ELR (cell line): ENCODE data around the gene PFKM.

Source experiments
- DNase-seq: peaks from one replicate; pipeline ENCODE4 v3.0.0-alpha.2; 2015; ENCODE audit warnings: low read depth

Gene PFKM

DNA sequence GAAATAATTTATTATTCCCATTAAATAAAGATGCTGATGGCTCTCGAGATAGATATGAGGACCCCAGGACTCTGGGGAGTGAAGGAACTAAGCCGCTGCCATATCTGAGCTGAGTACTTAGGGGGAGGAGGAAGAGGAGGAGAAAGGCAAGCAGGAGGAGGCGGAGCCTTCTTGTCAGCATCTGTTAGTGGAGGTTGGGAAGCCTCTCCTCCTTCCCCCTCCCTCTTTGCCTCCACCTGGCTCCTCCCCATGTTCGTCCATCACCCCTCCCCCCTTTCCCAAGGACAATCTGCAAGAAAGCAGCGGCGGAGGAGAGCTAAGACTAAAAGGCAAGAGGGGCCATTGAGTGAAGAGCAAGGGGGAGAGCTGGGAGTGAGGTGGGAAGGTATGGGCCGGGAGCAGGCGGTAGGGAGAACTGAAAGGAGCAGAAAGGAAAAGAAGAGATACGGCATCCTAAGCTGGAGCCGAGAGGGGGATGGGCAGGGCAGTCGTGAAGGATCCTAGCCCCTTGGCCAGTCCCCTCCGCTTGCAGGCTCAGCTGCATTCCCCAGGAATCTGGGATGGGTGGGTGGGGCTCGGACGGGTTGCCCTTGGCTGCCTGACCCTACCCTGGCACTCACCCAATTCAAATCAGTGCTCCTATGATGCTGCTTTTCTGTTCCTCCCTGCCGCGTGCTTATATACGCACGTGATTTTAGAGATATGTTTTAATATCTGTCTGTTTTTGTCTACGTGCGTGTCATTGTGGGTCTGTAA lies at the start of gene PFKM:
PFKM (plus strand) TSS at position 287 of the 756 bp plus-strand sequence. CDS start 3,411 bp downstream, outside the sequence.
- peak; percentile 95 for DNase-seq

GRCh38 chr12:48070033-48070432 lies 49.1 kb upstream of the PFKM start:
- no peak for DNase-seq

DNA sequence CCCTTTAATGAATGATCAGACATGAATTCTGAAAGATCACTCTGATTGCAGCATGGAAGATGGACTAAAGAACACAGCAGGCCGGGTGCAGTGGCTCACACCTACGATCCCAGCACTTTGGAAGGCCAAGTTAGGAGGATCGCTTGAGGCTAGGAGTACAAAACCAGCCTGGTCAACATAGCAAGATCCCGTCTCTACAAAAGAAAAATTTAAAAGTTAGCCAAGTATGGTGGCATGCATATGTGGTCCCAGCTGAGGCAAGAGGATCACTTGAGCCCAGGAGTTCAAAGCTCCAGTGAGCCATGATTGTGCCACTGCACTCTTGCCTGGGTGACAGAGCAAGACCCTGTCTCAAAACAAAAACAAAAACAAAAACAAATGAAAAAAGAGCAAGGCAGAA lies 48.4 kb upstream of the PFKM start:
- no peak for DNase-seq

DNA sequence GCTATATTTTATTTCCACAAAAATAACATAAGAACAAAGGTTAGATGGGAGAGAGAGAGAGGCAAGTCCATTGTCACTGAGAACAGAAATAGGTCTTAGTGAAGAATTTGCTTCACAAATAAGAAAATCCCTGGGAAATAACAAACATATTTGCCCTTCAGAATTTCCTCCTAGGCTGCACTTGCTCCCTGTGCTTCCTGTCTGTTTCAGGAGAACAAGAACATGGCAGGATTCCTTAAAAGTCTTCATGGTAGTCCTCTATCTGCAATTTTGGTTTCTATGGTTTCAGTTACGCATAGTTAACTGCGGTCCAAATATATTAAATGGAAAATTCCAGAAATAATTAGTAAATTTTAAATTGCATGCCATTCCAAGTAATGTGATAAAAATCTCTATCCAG lies 47.4 kb upstream of the PFKM start:
- DNase-seq = no peak

GRCh38 chr12:48072266-48072665 lies 46.9 kb upstream of the PFKM start:
- no peak for DNase-seq

GRCh38 chr12:48074266-48074665 lies 44.9 kb upstream of the PFKM start:
- DNase-seq = no peak

DNA sequence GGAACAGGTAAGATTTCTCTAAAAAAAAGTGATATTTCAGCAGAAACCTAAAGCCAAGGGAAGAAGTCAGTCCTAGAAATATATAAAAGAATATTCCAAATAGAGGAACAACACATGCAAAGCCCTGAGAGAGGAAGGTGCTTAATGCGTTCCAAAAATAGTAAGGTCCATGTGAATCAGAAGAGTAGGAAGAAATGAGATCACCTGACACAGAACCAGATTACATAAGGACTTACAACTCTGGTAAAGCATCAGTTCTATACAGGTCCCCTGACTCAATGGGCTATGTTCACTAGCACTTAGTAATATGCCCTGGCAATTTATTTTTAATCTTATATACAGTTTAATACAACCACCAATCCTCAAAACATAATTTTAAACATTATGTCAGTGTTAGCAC lies 43.3 kb upstream of the PFKM start:
- no peak for DNase-seq

- DNase-seq = no peak
These were observed 42.1 kb upstream of the PFKM start for GRCh38 chr12:48077111-48077510.

DNA sequence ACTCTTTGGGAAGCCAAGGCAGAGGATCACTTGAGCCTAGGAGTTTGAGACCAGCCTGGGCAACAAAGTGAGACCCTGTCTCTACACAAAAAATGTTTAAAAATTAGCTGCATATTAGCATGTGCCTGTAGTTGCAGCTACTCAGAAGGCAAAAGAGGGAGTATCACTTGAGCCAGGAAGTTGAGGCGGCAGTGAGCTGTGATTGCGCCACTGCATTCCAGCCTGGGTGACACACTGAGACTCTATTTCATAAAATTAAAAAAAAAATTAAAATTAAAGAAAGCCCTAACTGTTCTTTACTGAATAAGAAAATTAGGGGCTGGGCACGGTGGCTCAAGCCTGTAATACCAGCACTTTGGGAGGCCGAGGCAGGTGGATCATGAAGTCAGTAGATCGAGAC lies 40.3 kb upstream of the PFKM start:
- DNase-seq = peak; percentile 75

- no peak for DNase-seq
These were observed 38.9 kb upstream of the PFKM start for GRCh38 chr12:48080285-48080684.

DNA sequence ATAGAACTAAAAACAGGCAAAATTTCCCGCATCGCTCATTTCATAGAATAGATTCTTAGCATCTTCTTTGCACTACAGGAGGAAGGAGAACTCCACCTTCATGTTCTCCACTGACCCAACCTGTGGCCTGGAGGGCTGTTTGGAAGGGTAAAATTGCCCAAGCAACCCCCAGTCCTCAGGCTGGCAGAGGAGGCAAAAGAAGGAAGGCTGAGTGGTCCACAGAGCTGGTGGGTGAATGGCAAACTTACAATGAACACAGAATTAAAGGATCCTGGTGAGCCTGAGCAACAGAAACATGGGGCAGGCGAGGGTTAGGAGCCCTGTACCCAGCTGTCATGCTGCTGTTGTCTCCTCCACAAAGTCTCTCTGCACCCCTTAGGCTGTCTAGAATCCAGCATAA lies 38.3 kb upstream of the PFKM start:
- DNase-seq = no peak

GRCh38 chr12:48084066-48084465 lies 35.1 kb upstream of the PFKM start:
- DNase-seq = peak; percentile 32

GRCh38 chr12:48084841-48085460 lies 34.2 kb upstream of the PFKM start:
- no peak for DNase-seq

GRCh38 chr12:48086327-48086726 lies 32.8 kb upstream of the PFKM start:
- no peak for DNase-seq

GRCh38 chr12:48092611-48093010 lies 26.6 kb upstream of the PFKM start:
- DNase-seq = no peak

DNA sequence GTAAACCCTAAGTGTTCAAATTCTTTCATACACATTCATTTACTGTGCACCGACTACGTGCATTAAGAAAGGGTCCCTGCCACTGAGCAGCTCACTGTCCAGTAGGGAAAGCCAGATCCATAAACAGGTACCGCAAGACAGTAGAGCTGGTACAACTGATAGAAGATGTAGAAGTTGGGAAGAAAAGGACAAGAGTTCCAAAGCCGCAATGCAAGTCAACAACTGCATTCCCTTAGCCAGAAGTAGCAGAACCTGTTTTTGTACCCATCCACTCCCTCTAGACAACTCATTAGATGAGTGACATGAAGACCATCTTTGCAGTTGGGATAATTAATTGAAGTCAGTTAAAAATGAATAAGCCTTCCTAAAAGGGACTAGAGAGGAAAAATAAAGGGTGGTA lies 14.6 kb upstream of the PFKM start:
- DNase-seq = peak; percentile 8

GRCh38 chr12:48105321-48105866 lies 13.8 kb upstream of the PFKM start:
- DNase-seq = no peak

DNA sequence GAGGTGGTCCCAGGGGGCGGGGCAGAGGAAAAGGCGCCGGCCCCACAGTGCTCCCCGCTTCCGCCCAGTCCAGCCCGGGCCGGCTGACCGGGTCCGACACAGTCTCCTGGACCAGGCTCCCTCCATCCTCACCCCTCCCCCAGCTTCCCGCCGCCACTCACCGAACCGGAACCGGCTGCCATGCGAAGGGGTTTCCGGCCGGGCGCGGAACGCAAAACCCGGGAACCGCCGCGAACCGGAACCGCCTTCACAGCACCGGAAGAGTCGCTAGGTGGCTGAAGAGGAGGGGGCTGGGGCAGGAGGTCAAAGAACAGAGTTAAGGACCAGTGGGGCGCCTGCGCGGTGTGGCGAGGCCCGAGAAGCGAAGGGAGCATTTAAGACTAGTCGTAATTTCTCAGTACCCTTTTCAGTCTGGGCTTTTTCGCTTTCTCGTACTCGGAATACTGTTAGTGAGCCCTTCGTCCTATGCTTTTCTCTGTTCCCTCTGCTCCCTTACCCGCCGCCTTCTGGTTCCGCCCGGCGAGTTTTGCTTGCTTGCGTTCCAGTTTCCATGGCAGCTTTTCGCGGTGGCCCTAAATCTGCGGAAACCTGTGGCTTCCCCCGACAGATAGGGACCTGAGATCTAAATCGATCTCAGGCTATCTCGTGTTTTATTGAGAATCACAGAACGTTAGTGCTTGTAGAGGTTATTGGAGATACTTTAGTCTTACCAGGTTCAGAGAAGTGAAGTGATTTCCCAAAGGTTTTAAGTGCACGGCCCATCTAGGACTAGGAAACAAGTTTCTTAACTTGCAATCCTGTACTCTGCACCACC lies 13.1 kb upstream of the PFKM start, which contains the start of gene SENP1:
SENP1 (minus strand) TSS at position 213 of the 814 bp plus-strand sequence. CDS start 4,607 bp downstream, outside the sequence.
- DNase-seq = peak; percentile 93

GRCh38 chr12:48106681-48107613 lies 12.2 kb upstream of the PFKM start:
- peak; percentile 4 for DNase-seq

- peak; percentile 12 for DNase-seq
These were observed 9.7 kb upstream of the PFKM start for GRCh38 chr12:48109424-48109823.

GRCh38 chr12:48110691-48111311 lies 8.4 kb upstream of the PFKM start:
- DNase-seq = peak; percentile 22
